ENCODE measurements around the gene EXOC3L4. TPM values are rescaled to one million over a fixed set of nuclear protein-coding genes. Genes with fewer than 3 reads are reported as not detected.

Gene EXOC3L4
- total RNA-seq, 1 donor from 2014 or later, result 8.6 TPM

- H3K4me1 ChIP-seq, result peaks cover 45% of the 10 kb centered on the region
- no peaks in the 10 kb centered on the region for H3K9me3 ChIP-seq
- H3K27me3 ChIP-seq, result no peaks in the 10 kb centered on the region
- H3K4me3 ChIP-seq, result peak overlapping the region; percentile 86 to 99
- peak overlapping the region; percentile 92 for H3K27ac ChIP-seq
- intact Hi-C loops (cut with DNase I), result loop anchor here (10.0 kb wide), 1 partner anchor 84 kb away; no protein-coding TSS in a partner anchor
- TF ChIP-seq POLR2A (IDR thresholded peaks at IDR 0.05) (no peak), CTCF (IDR thresholded peaks at IDR 0.05) (no peak)
- H3K36me3 ChIP-seq, result no peaks in the 10 kb centered on the region
- DNase-seq (ENCODE audit: extremely low spot score in 2 of 2), result no peak
These were observed 36.1 kb upstream of the EXOC3L4 start for GRCh38 chr14:103058164-103059055.

- H3K36me3 ChIP-seq, result no peaks in the 10 kb centered on the region
- no peaks in the 10 kb centered on the region for H3K27me3 ChIP-seq
- no peak overlapping the region for H3K27ac ChIP-seq
- H3K4me3 ChIP-seq, result no peak overlapping the region
- no peak for DNase-seq (ENCODE audit: extremely low spot score in 2 of 2)
- TF ChIP-seq CTCF (IDR thresholded peaks at IDR 0.05) (no peak), POLR2AphosphoS5 (IDR thresholded peaks at IDR 0.05; ENCODE audit: insufficient read depth in 1 of 2, low read depth in 1 of 2) (no peak), POLR2A (IDR thresholded peaks at IDR 0.05) (no peak)
- intact Hi-C loops (cut with DNase I), result loop anchor here (10.0 kb wide), 1 partner anchor 85 kb away; no protein-coding TSS in a partner anchor
- H3K9me3 ChIP-seq, result no peaks in the 10 kb centered on the region
- H3K4me1 ChIP-seq, result peaks cover 41% of the 10 kb centered on the region
These were observed 35.0 kb upstream of the EXOC3L4 start for GRCh38 chr14:103059556-103059955.

- DNase-seq (ENCODE audit: extremely low spot score in 2 of 2), result no peak
- peaks cover 28% of the 10 kb centered on the region for H3K4me1 ChIP-seq
- H3K36me3 ChIP-seq, result no peaks in the 10 kb centered on the region
- H3K27me3 ChIP-seq, result no peaks in the 10 kb centered on the region
- H3K27ac ChIP-seq, result no peak overlapping the region
- H3K9me3 ChIP-seq, result no peaks in the 10 kb centered on the region
- no peak overlapping the region for H3K4me3 ChIP-seq
- TF ChIP-seq POLR2A (IDR thresholded peaks at IDR 0.05) (no peak), CTCF (IDR thresholded peaks at IDR 0.05) (no peak), POLR2AphosphoS5 (IDR thresholded peaks at IDR 0.05; ENCODE audit: insufficient read depth in 1 of 2, low read depth in 1 of 2) (no peak)
- intact Hi-C loops (cut with DNase I), result no loop called here
These were observed 33.0 kb upstream of the EXOC3L4 start for GRCh38 chr14:103061482-103061976.

- Histone ChIP-seq H3K27ac (no peak overlapping the region), H3K36me3 (no peaks in the 10 kb centered on the region), H3K4me1 (peaks cover 35% of the 10 kb centered on the region), H3K27me3 (no peaks in the 10 kb centered on the region), H3K9me3 (no peaks in the 10 kb centered on the region), H3K4me3 (no peak overlapping the region)
- TF ChIP-seq POLR2A (IDR thresholded peaks at IDR 0.05) (no peak), CTCF (IDR thresholded peaks at IDR 0.05) (no peak), POLR2AphosphoS5 (IDR thresholded peaks at IDR 0.05; ENCODE audit: insufficient read depth in 1 of 2, low read depth in 1 of 2) (no peak)
- DNase-seq (ENCODE audit: extremely low spot score in 2 of 2), result no peak
- intact Hi-C loops (cut with DNase I), result no loop called here
These were observed 30.1 kb upstream of the EXOC3L4 start for GRCh38 chr14:103064436-103064835.

- no peak for DNase-seq (ENCODE audit: extremely low spot score in 2 of 2)
- Histone ChIP-seq H3K36me3 (no peaks in the 10 kb centered on the region), H3K9me3 (no peaks in the 10 kb centered on the region), H3K27me3 (no peaks in the 10 kb centered on the region), H3K4me3 (no peak overlapping the region), H3K4me1 (peaks cover 30% of the 10 kb centered on the region), H3K27ac (no peak overlapping the region)
- TF ChIP-seq CTCF (IDR thresholded peaks at IDR 0.05) (no peak), POLR2AphosphoS5 (IDR thresholded peaks at IDR 0.05; ENCODE audit: insufficient read depth in 1 of 2, low read depth in 1 of 2) (no peak), POLR2A (IDR thresholded peaks at IDR 0.05) (no peak)
- intact Hi-C loops (cut with DNase I), result no loop called here
These were observed 29.5 kb upstream of the EXOC3L4 start for GRCh38 chr14:103064978-103065377.
